Osteoblast (primary cell): ENCODE results near the gene STK26. TPM values are rescaled to one million over a fixed set of nuclear protein-coding genes. Genes with fewer than 3 reads are reported as not detected.

Experiments
- DNase-seq: peaks from one replicate; pipeline ENCODE4 v3.0.0; 2011; ENCODE audit warnings: low spot score, mixed read lengths; ENCODE audit not compliant: insufficient read length; ENCODE audit errors: missing footprints
- H2AFZ ChIP-seq: 2 replicates; pipeline ENCODE4 v1.6.0; 2011; ENCODE audit warnings: mild to moderate bottlenecking, low read length
- H3K27ac ChIP-seq: 2 replicates; pipeline ENCODE4 v1.5.1; 2011; ENCODE audit warnings: mild to moderate bottlenecking, low read depth, low read length, moderate library complexity
- H3K27me3 ChIP-seq: 2 replicates; pipeline ENCODE4 v1.6.0; 2012; ENCODE audit warnings: mild to moderate bottlenecking, control low read depth, inconsistent platforms, low read length, moderate library complexity; ENCODE audit not compliant: insufficient read depth
- H3K36me3 ChIP-seq: 2 replicates; pipeline ENCODE4 v1.5.1; 2011; ENCODE audit warnings: mild to moderate bottlenecking, low read length, control low read depth, moderate library complexity; ENCODE audit not compliant: insufficient read depth
- H3K4me1 ChIP-seq: 2 replicates; pipeline ENCODE4 v1.5.1; 2011; ENCODE audit warnings: mild to moderate bottlenecking, low read length, control low read depth, moderate library complexity; ENCODE audit not compliant: insufficient read depth
- H3K4me2 ChIP-seq: 2 replicates; pipeline ENCODE4 v1.6.0; 2011; ENCODE audit warnings: mild to moderate bottlenecking, low read length; ENCODE audit not compliant: insufficient read depth
- H3K4me3 ChIP-seq: fragments of 200-600 bp; sonication (generic); 3 replicates; pipeline ENCODE4 v1.5.1; 2012; ENCODE audit warnings: mild to moderate bottlenecking, low read length, inconsistent platforms; ENCODE audit not compliant: insufficient read depth
- H3K79me2 ChIP-seq: 2 replicates; pipeline ENCODE4 v1.6.0; 2012; ENCODE audit warnings: mild to moderate bottlenecking, low read length, control low read depth, inconsistent platforms; ENCODE audit not compliant: insufficient read depth
- H3K9me3 ChIP-seq: 2 replicates; pipeline ENCODE4 v1.5.1; 2011; ENCODE audit warnings: low read depth, low read length, control low read depth
- H4K20me1 ChIP-seq: 2 replicates; pipeline ENCODE4 v1.6.0; 2012; ENCODE audit warnings: mild to moderate bottlenecking, low read length, control low read depth; ENCODE audit not compliant: insufficient read depth
- total RNA-seq: library from RNA; depleted of rRNA; stranded (reverse); fragments of >200 nt; gene quantifications from 2 replicates; pipeline ENCODE4 v1.2.3, GENCODE V29; 2012
- TF ChIP-seq, protein P1 (sequence below): IDR thresholded peaks from 2 replicates; pipeline ENCODE4 v1.5.1; 2011; ENCODE audit warnings: mild to moderate bottlenecking, low read depth, low read length, moderate library complexity; ENCODE audit errors: extremely low read depth

Gene STK26
- total RNA-seq, 1 donor, result 9.4 TPM

DNA sequence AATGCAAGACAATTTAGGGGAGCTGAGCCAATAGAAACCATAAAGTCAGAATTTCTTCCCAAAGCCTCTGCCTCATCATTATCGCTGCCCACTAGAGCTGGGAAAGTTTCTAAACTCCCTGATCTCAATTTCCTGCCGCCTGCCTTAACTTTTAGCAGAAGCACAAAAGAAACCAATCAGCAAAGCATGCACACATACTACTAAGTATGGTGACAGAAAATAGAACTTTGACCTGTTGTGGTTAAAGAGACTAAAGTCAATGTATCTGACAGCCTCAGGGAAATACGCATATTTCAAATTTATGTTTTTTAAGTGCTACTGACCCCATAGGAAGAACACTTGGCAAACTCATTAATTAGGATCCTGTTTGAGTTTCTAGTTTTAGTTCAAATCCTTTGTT is 10.1 kb downstream of the STK26 start:
- Histone ChIP-seq H3K4me1 (no peaks in the 10 kb centered on the region), H3K36me3 (no peaks in the 10 kb centered on the region), H4K20me1 (no peaks in the 10 kb centered on the region), H3K9me3 (no peaks in the 10 kb centered on the region), H3K4me2 (no peak overlapping the region), H3K79me2 (no peaks in the 10 kb centered on the region), H2AFZ (no peak overlapping the region), H3K27me3 (peaks cover 1% of the 10 kb centered on the region), H3K4me3 (no peak overlapping the region), H3K27ac (no peak overlapping the region)
- DNase-seq, result no peak
- TF ChIP-seq, protein P1, sequence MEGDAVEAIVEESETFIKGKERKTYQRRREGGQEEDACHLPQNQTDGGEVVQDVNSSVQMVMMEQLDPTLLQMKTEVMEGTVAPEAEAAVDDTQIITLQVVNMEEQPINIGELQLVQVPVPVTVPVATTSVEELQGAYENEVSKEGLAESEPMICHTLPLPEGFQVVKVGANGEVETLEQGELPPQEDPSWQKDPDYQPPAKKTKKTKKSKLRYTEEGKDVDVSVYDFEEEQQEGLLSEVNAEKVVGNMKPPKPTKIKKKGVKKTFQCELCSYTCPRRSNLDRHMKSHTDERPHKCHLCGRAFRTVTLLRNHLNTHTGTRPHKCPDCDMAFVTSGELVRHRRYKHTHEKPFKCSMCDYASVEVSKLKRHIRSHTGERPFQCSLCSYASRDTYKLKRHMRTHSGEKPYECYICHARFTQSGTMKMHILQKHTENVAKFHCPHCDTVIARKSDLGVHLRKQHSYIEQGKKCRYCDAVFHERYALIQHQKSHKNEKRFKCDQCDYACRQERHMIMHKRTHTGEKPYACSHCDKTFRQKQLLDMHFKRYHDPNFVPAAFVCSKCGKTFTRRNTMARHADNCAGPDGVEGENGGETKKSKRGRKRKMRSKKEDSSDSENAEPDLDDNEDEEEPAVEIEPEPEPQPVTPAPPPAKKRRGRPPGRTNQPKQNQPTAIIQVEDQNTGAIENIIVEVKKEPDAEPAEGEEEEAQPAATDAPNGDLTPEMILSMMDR, result no peak

DNA sequence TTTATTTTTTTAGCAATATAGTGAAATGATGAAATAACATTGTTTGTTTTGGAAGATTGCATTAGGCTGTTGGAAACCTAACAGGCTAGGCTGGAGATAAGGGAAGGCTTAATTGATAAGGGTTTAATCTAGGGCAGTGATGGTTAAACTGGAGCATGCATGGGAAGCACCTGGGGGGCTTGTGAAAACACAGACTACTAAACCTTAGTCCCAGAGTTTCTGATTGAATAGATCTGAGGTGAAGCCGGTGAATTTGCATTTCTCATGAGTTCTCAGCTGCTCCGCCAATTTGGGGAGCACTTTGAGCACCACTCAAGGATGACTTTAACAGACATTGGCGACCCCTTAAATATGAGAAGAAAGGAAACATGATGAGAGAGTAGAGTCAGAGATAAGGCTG is 11.5 kb downstream of the STK26 start:
- DNase-seq, result no peak

DNA sequence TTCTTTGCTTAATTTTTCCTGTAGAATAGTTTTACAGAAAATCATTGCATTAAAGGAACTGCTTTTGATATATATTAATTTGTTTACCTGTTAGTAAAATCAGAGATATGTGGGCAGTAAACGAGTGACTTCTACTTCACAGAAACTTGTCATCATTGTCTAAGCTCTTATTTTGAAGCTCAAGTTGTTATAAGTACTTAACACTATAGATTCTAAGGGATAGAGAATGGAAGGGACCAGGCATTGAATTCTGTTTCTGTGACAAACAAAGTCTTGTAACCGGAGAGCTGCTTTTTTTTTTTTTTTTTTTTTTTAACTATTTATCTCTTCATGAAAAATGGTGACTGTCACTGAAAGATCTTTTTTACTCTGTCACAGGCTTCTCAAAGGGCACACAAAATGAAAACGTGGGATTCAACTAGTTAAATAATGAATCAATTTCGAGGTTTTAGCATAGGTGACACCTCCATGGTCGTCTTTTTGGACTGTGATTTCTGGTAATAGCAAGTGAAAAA is 14.4 kb downstream of the STK26 start:
- no peaks in the 10 kb centered on the region for H4K20me1 ChIP-seq
- H3K27ac ChIP-seq, result no peak overlapping the region
- DNase-seq, result no peak
- no peak overlapping the region for H3K4me2 ChIP-seq
- no peak overlapping the region for H3K4me3 ChIP-seq
- H2AFZ ChIP-seq, result no peak overlapping the region
- no peaks in the 10 kb centered on the region for H3K79me2 ChIP-seq
- no peaks in the 10 kb centered on the region for H3K36me3 ChIP-seq
- TF ChIP-seq, protein P1, result no peak
- H3K9me3 ChIP-seq, result no peaks in the 10 kb centered on the region
- H3K4me1 ChIP-seq, result peaks cover 3% of the 10 kb centered on the region
- peaks cover 7% of the 10 kb centered on the region for H3K27me3 ChIP-seq

More for the DNA sequence above, 11.5 kb downstream of the STK26 start:
- Histone ChIP-seq H3K27ac (no peak overlapping the region), H3K9me3 (no peaks in the 10 kb centered on the region), H3K4me2 (no peak overlapping the region), H3K4me1 (no peaks in the 10 kb centered on the region), H4K20me1 (no peaks in the 10 kb centered on the region), H3K79me2 (no peaks in the 10 kb centered on the region), H3K4me3 (no peak overlapping the region), H2AFZ (no peak overlapping the region), H3K36me3 (no peaks in the 10 kb centered on the region), H3K27me3 (peaks cover 2% of the 10 kb centered on the region)
- TF ChIP-seq, protein P1, result no peak

DNA sequence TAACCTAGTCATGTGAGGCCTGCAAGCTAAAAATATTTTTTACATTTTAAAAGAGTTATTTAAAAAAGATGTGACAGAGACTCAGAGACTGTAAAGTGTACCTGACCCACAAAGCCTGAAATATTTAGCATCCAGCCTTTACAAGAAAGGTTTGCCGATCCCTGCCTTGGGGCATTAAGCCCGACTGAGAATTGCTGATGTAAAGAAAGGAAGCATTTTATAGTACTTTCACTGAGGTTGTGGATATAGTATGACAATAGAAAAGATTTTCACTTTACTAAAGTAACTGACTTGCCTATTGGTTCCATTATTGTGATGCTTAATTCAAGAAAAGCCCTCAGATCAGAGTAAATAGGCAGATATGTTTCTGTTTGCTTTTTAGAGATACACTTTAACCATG is 17.0 kb downstream of the STK26 start:
- H3K36me3 ChIP-seq, result no peaks in the 10 kb centered on the region
- H3K4me2 ChIP-seq, result no peak overlapping the region
- DNase-seq, result peak; percentile 32
- no peaks in the 10 kb centered on the region for H3K9me3 ChIP-seq
- TF ChIP-seq, protein P1, result no peak
- H3K4me3 ChIP-seq, result no peak overlapping the region
- no peaks in the 10 kb centered on the region for H3K79me2 ChIP-seq
- peaks cover 7% of the 10 kb centered on the region for H3K27me3 ChIP-seq
- H4K20me1 ChIP-seq, result no peaks in the 10 kb centered on the region
- no peak overlapping the region for H3K27ac ChIP-seq
- peaks cover 3% of the 10 kb centered on the region for H3K4me1 ChIP-seq
- no peak overlapping the region for H2AFZ ChIP-seq
